ENCODE results near the gene MTA3. TPM values are rescaled to one million over a fixed set of nuclear protein-coding genes. Genes with fewer than 3 reads are reported as not detected.

The MTA3 gene
- total RNA-seq, 1 donor from 2014 or later = 117 TPM

DNA sequence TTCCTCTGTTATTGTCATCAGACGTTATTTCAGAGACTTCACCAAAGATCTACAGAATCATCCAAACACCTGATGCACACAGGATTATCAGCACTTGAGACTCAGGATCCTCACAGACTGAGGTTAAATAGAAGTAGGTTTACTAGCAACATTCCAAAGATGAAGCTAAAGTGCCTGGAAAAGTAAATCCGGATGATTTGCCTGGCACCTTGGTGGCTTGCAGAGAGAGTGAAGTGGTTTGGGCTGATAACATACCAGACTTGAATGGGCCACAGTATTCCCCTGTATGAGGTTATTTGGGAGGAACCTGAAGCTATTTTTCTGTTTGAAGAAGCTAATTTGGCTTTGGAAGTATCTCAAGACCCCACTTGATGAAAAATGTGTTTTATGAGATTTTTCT, 144.5 kb downstream of the MTA3 start:
- no peaks in the 10 kb centered on the region for H3K9me3 Mint-ChIP-seq
- H3K4me2 ChIP-seq = no peak overlapping the region
- DNase-seq (ENCODE audit: low spot score) = no peak

DNA sequence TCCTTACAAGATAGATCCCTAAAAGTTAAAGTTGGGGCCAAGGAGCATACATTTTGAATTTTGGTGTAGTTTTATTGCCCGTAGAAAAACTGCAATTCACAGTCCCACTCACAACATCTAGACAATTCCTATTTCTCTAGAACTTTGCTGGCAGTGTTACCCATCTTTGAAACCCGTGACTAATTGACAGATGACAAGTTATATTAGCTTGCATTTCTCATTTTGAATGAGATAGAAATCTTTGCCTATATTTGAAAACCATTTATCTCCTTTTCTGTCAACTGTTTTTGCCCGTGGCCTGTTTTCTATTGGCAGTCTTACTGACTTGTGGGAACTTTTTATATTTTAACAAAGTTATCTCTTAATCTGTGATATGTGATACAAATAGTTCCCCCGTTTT, 145.5 kb downstream of the MTA3 start:
- Mint-ChIP-seq H3K27me3 (ENCODE audit: insufficient read depth, low read depth) (peaks cover 2% of the 10 kb centered on the region), H3K4me3 (no peak overlapping the region), H3K4me1 (no peaks in the 10 kb centered on the region), H3K9me3 (no peaks in the 10 kb centered on the region), H3K36me3 (peaks cover 4% of the 10 kb centered on the region), H3K27ac (no peak overlapping the region)
- no peak overlapping the region for H3K9ac ChIP-seq
- H3K36me3 ChIP-seq = peaks cover 10% of the 10 kb centered on the region
- H3K9me3 ChIP-seq (ENCODE audit: low read depth) = no peaks in the 10 kb centered on the region
- H2AFZ ChIP-seq (replicated peaks) = no peak overlapping the region
- H3K4me2 ChIP-seq = no peak overlapping the region
- H3K4me3 ChIP-seq = no peak overlapping the region
- H4K20me1 ChIP-seq (ENCODE audit: low read depth) = no peaks in the 10 kb centered on the region
- H3K79me2 ChIP-seq (ENCODE audit: low read depth) = no peaks in the 10 kb centered on the region
- H3F3A ChIP-seq (ENCODE audit: low read depth) = peaks cover 38% of the 10 kb centered on the region
- H3K27ac ChIP-seq = no peak overlapping the region
- H3K4me1 ChIP-seq = no peaks in the 10 kb centered on the region
- DNase-seq (ENCODE audit: low spot score) = no peak
- H3K27me3 ChIP-seq = no peaks in the 10 kb centered on the region
- TF ChIP-seq EZH2 (IDR thresholded peaks at IDR 0.05) (no peak), EZH2phosphoT487 (IDR thresholded peaks at IDR 0.05) (no peak)
- TF ChIP-seq, protein P1, sequence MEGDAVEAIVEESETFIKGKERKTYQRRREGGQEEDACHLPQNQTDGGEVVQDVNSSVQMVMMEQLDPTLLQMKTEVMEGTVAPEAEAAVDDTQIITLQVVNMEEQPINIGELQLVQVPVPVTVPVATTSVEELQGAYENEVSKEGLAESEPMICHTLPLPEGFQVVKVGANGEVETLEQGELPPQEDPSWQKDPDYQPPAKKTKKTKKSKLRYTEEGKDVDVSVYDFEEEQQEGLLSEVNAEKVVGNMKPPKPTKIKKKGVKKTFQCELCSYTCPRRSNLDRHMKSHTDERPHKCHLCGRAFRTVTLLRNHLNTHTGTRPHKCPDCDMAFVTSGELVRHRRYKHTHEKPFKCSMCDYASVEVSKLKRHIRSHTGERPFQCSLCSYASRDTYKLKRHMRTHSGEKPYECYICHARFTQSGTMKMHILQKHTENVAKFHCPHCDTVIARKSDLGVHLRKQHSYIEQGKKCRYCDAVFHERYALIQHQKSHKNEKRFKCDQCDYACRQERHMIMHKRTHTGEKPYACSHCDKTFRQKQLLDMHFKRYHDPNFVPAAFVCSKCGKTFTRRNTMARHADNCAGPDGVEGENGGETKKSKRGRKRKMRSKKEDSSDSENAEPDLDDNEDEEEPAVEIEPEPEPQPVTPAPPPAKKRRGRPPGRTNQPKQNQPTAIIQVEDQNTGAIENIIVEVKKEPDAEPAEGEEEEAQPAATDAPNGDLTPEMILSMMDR (IDR thresholded peaks at IDR 0.05) = no peak

More for the DNA sequence above, 144.5 kb downstream of the MTA3 start:
- no peak overlapping the region for H3K9ac ChIP-seq
- H3K27me3 Mint-ChIP-seq (ENCODE audit: insufficient read depth, low read depth) = peaks cover 2% of the 10 kb centered on the region
- no peaks in the 10 kb centered on the region for H3K4me1 Mint-ChIP-seq
- no peaks in the 10 kb centered on the region for H3K4me1 ChIP-seq
- no peaks in the 10 kb centered on the region for H3K79me2 ChIP-seq (ENCODE audit: low read depth)
- peak overlapping the region; percentile 82 for H3K27ac ChIP-seq
- H3K36me3 ChIP-seq = peaks cover 17% of the 10 kb centered on the region
- H3K27ac Mint-ChIP-seq = no peak overlapping the region
- H3K4me3 Mint-ChIP-seq = no peak overlapping the region
- peaks cover 7% of the 10 kb centered on the region for H3K36me3 Mint-ChIP-seq
- H4K20me1 ChIP-seq (ENCODE audit: low read depth) = no peaks in the 10 kb centered on the region
- H3K27me3 ChIP-seq = no peaks in the 10 kb centered on the region
- TF ChIP-seq, protein P1 (IDR thresholded peaks at IDR 0.05) = no peak
- no peak for TF ChIP-seq EZH2 (IDR thresholded peaks at IDR 0.05)
- TF ChIP-seq EZH2phosphoT487 (IDR thresholded peaks at IDR 0.05) = no peak
- H2AFZ ChIP-seq (replicated peaks) = no peak overlapping the region
- no peak overlapping the region for H3K4me3 ChIP-seq
- peaks cover 38% of the 10 kb centered on the region for H3F3A ChIP-seq (ENCODE audit: low read depth)
- no peaks in the 10 kb centered on the region for H3K9me3 ChIP-seq (ENCODE audit: low read depth)

DNA sequence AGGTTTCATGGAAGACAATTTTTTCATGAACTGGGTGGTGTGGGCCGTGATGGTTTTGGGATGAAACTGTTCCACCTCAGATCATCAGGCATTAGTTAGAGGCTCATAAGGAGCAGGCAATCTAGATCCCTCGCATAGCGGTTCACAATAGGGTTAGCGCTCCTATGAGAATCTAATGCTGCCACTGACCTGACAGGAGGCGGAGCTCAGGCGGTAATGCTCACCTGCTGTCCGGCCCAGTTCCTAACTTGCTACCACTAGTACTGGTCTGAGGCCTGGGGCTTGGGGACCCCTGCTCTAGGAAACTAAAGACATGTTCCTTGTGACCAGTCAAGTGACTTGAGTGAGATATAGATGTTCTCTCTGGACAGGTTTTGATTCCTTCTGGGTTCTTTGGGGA, 146.3 kb downstream of the MTA3 start:
- H3K79me2 ChIP-seq (ENCODE audit: low read depth) = no peaks in the 10 kb centered on the region

DNA sequence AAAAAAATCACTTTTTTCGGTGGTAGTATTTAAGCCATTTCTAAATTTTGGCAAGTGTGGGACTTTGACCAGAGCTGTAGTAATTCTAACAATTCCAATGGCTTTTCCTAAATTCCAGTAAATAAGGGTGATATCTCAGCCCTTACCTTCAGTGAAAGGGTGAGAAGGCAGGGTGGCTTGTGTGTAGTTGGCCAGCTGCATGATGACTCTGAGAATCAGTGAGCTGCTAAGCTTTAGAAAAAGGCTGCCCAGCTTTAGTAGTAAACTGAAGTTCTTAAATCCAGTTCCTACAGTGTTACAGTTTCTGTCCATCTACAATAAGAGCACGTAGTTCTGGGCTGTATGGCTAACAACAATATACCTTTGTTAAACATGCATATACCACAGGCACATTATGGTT, 153.5 kb downstream of the MTA3 start:
- H3K4me1 Mint-ChIP-seq = peaks cover 11% of the 10 kb centered on the region
- TF ChIP-seq EZH2 (IDR thresholded peaks at IDR 0.05) (no peak), EZH2phosphoT487 (IDR thresholded peaks at IDR 0.05) (no peak)
- TF ChIP-seq, protein P1 (IDR thresholded peaks at IDR 0.05) = no peak
- Histone ChIP-seq H3K9ac (no peak overlapping the region), H3F3A (ENCODE audit: low read depth) (peaks cover 4% of the 10 kb centered on the region), H4K20me1 (ENCODE audit: low read depth) (no peaks in the 10 kb centered on the region), H3K79me2 (ENCODE audit: low read depth) (no peaks in the 10 kb centered on the region), H3K4me2 (no peak overlapping the region), H3K27ac (peak overlapping the region; percentile 51), H2AFZ (replicated peaks) (no peak overlapping the region), H3K36me3 (no peaks in the 10 kb centered on the region), H3K4me1 (peaks cover 10% of the 10 kb centered on the region), H3K4me3 (no peak overlapping the region), H3K27me3 (no peaks in the 10 kb centered on the region), H3K9me3 (ENCODE audit: low read depth) (no peaks in the 10 kb centered on the region)
- no peaks in the 10 kb centered on the region for H3K36me3 Mint-ChIP-seq
- no peaks in the 10 kb centered on the region for H3K9me3 Mint-ChIP-seq
- H3K27ac Mint-ChIP-seq = no peak overlapping the region
- no peak for DNase-seq (ENCODE audit: low spot score)
- H3K27me3 Mint-ChIP-seq (ENCODE audit: insufficient read depth, low read depth) = no peaks in the 10 kb centered on the region
- H3K4me3 Mint-ChIP-seq = no peak overlapping the region

More for the DNA sequence above, 146.3 kb downstream of the MTA3 start:
- Histone ChIP-seq H3K27me3 (no peaks in the 10 kb centered on the region), H2AFZ (replicated peaks) (no peak overlapping the region), H3F3A (ENCODE audit: low read depth) (peaks cover 34% of the 10 kb centered on the region), H4K20me1 (ENCODE audit: low read depth) (no peaks in the 10 kb centered on the region), H3K4me1 (no peaks in the 10 kb centered on the region), H3K9ac (no peak overlapping the region), H3K4me3 (no peak overlapping the region), H3K36me3 (peaks cover 2% of the 10 kb centered on the region), H3K27ac (no peak overlapping the region), H3K9me3 (ENCODE audit: low read depth) (no peaks in the 10 kb centered on the region), H3K4me2 (no peak overlapping the region)
- TF ChIP-seq EZH2 (IDR thresholded peaks at IDR 0.05) = no peak
- DNase-seq (ENCODE audit: low spot score) = no peak
- H3K4me1 Mint-ChIP-seq = no peaks in the 10 kb centered on the region
- no peak overlapping the region for H3K27ac Mint-ChIP-seq
- no peaks in the 10 kb centered on the region for H3K9me3 Mint-ChIP-seq
- peaks cover 2% of the 10 kb centered on the region for H3K36me3 Mint-ChIP-seq
- peaks cover 2% of the 10 kb centered on the region for H3K27me3 Mint-ChIP-seq (ENCODE audit: insufficient read depth, low read depth)
- no peak overlapping the region for H3K4me3 Mint-ChIP-seq
